ENCODE data around the gene GGA3.
"Not testable (repeated sequence)": the region's sequence is repeated elsewhere in the genome, so short reads cannot be mapped to it uniquely, and the experiment has no call there.

GGA3 gene

GRCh38 chr17:75266316-75267152 lies 5.1 kb upstream of the GGA3 start:
- no peak for TF ChIP-seq CTCF (IDR thresholded peaks at IDR 0.05; ENCODE audit: low read depth, low read length, missing control alignments)
- no peak for DNase-seq (ENCODE audit: extremely low read depth, low read depth)
- H3K4me3 ChIP-seq (replicated peaks; ENCODE audit: low read depth, low read length) = no peak overlapping the region

GRCh38 chr17:75265614-75266315 lies 4.4 kb upstream of the GGA3 start:
- DNase-seq (ENCODE audit: extremely low read depth, low read depth) = no peak
- no peak for TF ChIP-seq CTCF (IDR thresholded peaks at IDR 0.05; ENCODE audit: low read depth, low read length, missing control alignments)

GRCh38 chr17:75263055-75263454 lies 1.6 kb upstream of the GGA3 start:
- DNase-seq (ENCODE audit: extremely low read depth, low read depth) = no peak
- no peak for TF ChIP-seq CTCF (IDR thresholded peaks at IDR 0.05; ENCODE audit: low read depth, low read length, missing control alignments)
- peak overlapping the region; percentile 76 for H3K4me3 ChIP-seq (replicated peaks; ENCODE audit: low read depth, low read length)

More at GRCh38 chr17:75265614-75266315, 4.4 kb upstream of the GGA3 start:
- no peak overlapping the region for H3K4me3 ChIP-seq (replicated peaks; ENCODE audit: low read depth, low read length)

- peak overlapping the region; percentile 76 for H3K4me3 ChIP-seq (replicated peaks; ENCODE audit: low read depth, low read length)
- no peak for TF ChIP-seq CTCF (IDR thresholded peaks at IDR 0.05; ENCODE audit: low read depth, low read length, missing control alignments)
- no peak for DNase-seq (ENCODE audit: extremely low read depth, low read depth)
Observed at GRCh38 chr17:75262112-75262606, 753 bp upstream of the GGA3 start.

GRCh38 chr17:75260641-75261335 lies 618 bp downstream of the GGA3 start:
- no peak for DNase-seq (ENCODE audit: extremely low read depth, low read depth)
- TF ChIP-seq CTCF (IDR thresholded peaks at IDR 0.05; ENCODE audit: low read depth, low read length, missing control alignments) = no peak
- H3K4me3 ChIP-seq (replicated peaks; ENCODE audit: low read depth, low read length) = peak overlapping the region; percentile 76

GRCh38 chr17:75257228-75257627 lies 4.2 kb downstream of the GGA3 start:
- not testable (repeated sequence) for H3K4me3 ChIP-seq (replicated peaks; ENCODE audit: low read depth, low read length); DNase-seq (ENCODE audit: extremely low read depth, low read depth)

- DNase-seq (ENCODE audit: extremely low read depth, low read depth); H3K4me3 ChIP-seq (replicated peaks; ENCODE audit: low read depth, low read length): not testable (repeated sequence)
Observed at GRCh38 chr17:75255954-75256698, 5.3 kb downstream of the GGA3 start.
